ENCODE measurements around the gene CEP250.
"Not testable (repeated sequence)": the region's sequence is repeated elsewhere in the genome, so short reads cannot be mapped to it uniquely, and the experiment has no call there.

Gene CEP250

GRCh38 chr20:35454881-35455609 lies at the start of gene CEP250:
TSS of gene CEP250 (plus strand) at chr20:35455598. CDS start at chr20:35462368, 6,770 bp downstream.
- peak; percentile 78 for DNase-seq (ENCODE audit: low read depth, low spot score)

GRCh38 chr20:35405775-35406174 lies 49.6 kb upstream of the CEP250 start:
- DNase-seq (ENCODE audit: low read depth, low spot score) = no peak

GRCh38 chr20:35408270-35408669 lies 47.1 kb upstream of the CEP250 start:
- no peak for DNase-seq (ENCODE audit: low read depth, low spot score)

- DNase-seq (ENCODE audit: low read depth, low spot score) = no peak
These were observed 45.9 kb upstream of the CEP250 start for GRCh38 chr20:35409542-35409941.

GRCh38 chr20:35410613-35411012 lies 44.8 kb upstream of the CEP250 start:
- DNase-seq (ENCODE audit: low read depth, low spot score) = no peak

GRCh38 chr20:35421322-35421721 lies 34.1 kb upstream of the CEP250 start:
- DNase-seq (ENCODE audit: low read depth, low spot score) = no peak

GRCh38 chr20:35431621-35432429 lies 23.6 kb upstream of the CEP250 start:
- no peak for DNase-seq (ENCODE audit: low read depth, low spot score)

- no peak for DNase-seq (ENCODE audit: low read depth, low spot score)
These were observed 23.0 kb upstream of the CEP250 start for GRCh38 chr20:35432430-35432735.

- DNase-seq (ENCODE audit: low read depth, low spot score) = no peak
These were observed 22.1 kb upstream of the CEP250 start for GRCh38 chr20:35433337-35433736.

GRCh38 chr20:35434085-35435005 lies 21.1 kb upstream of the CEP250 start:
- DNase-seq (ENCODE audit: low read depth, low spot score) = no peak

GRCh38 chr20:35436177-35436573 lies 19.2 kb upstream of the CEP250 start:
- no peak for DNase-seq (ENCODE audit: low read depth, low spot score)

- DNase-seq (ENCODE audit: low read depth, low spot score) = no peak
These were observed 17.8 kb upstream of the CEP250 start for GRCh38 chr20:35437599-35437998.

GRCh38 chr20:35443003-35443402 lies 12.4 kb upstream of the CEP250 start:
- no peak for DNase-seq (ENCODE audit: low read depth, low spot score)

- DNase-seq (ENCODE audit: low read depth, low spot score) = no peak
These were observed 11.2 kb upstream of the CEP250 start for GRCh38 chr20:35444226-35444625.

GRCh38 chr20:35446356-35447078 lies 8.9 kb upstream of the CEP250 start:
- DNase-seq (ENCODE audit: low read depth, low spot score) = no peak

- no peak for DNase-seq (ENCODE audit: low read depth, low spot score)
These were observed 8.2 kb upstream of the CEP250 start for GRCh38 chr20:35447082-35447789.

GRCh38 chr20:35448788-35449373 lies 6.5 kb upstream of the CEP250 start:
- no peak for DNase-seq (ENCODE audit: low read depth, low spot score)

GRCh38 chr20:35449855-35450254 lies 5.5 kb upstream of the CEP250 start:
- DNase-seq (ENCODE audit: low read depth, low spot score) = not testable (repeated sequence)

- no peak for DNase-seq (ENCODE audit: low read depth, low spot score)
These were observed 4.1 kb upstream of the CEP250 start for GRCh38 chr20:35451295-35451694.

GRCh38 chr20:35453647-35454046 lies 1.8 kb upstream of the CEP250 start:
- DNase-seq (ENCODE audit: low read depth, low spot score) = no peak

All from iPS DF 19.7 (cell line).